ENCODE measurements around the gene ATP2C1.

ATP2C1 gene

DNA sequence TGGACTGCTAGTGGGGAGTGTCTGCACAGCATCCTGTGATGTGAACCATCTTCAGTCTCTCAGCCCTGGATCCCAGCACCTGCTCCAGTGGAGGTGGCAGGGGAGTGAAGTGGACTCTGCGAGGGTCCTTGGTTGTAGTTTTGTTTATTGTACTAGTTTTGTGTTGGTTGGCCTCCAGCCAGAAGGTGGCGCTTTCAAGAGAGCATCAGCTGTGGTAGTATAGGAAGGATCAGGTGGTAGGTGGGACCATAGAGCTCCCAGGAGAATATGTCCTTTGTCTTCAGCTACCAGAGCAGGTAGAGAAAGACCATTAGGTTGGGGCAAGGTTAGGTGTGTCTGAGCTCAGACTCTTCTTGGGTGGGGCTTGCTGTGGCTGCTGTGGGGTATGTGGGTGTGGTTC is 153.7 kb downstream of the ATP2C1 start:
- Mint-ChIP-seq H3K27ac (no peak overlapping the region), H3K4me3 (no peak overlapping the region), H3K36me3 (ENCODE audit: low read depth) (peaks cover 17% of the 10 kb centered on the region), H3K27me3 (no peaks in the 10 kb centered on the region), H3K4me1 (ENCODE audit: low read depth) (peaks cover 10% of the 10 kb centered on the region), H3K9me3 (peaks cover 27% of the 10 kb centered on the region)
- no peak for DNase-seq

DNA sequence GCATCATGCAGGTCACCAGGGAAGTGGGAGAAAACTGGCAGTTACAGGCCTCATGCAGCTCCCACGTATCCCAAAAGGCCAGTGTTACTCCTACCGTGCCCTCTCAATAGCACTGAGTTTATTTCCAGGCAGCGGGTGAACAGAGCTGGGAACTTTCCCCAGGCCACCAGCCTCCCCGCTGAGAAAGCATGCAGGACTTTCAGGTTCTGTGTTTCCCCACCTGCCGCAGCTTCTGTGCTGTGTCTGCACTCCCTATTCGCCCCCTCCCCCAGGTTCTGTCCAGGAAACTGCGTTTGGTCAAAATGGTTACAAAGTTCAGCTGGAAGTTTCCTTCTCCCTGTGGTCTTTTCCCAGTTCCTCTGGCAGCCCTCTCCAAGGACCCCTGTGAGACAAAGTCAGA is 154.1 kb downstream of the ATP2C1 start:
- H3K27ac Mint-ChIP-seq, result no peak overlapping the region
- H3K4me3 Mint-ChIP-seq, result no peak overlapping the region
- H3K9me3 Mint-ChIP-seq, result peaks cover 27% of the 10 kb centered on the region
- H3K4me1 Mint-ChIP-seq (ENCODE audit: low read depth), result peaks cover 6% of the 10 kb centered on the region
- peaks cover 15% of the 10 kb centered on the region for H3K36me3 Mint-ChIP-seq (ENCODE audit: low read depth)
- no peaks in the 10 kb centered on the region for H3K27me3 Mint-ChIP-seq
- DNase-seq, result no peak

DNA sequence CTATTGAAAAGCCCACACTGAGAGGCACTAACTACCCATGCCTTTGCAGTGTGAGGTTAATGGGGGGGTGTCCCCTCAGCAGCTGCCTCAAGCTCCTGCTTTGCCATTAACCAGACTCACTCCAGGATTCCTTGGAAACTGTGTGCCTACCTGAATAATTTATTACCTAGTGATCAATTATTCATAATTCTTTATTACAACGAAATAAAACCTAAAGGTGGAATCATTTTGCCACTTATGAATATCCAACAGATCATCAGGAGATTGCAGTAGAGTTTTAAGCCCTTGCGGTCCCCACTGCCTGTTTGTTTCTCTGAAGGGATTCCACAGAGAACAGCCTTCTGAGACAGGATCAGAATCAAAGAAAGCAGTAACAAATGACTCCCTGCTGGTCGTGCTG is 156.1 kb downstream of the ATP2C1 start:
- Mint-ChIP-seq H3K36me3 (ENCODE audit: low read depth) (peaks cover 2% of the 10 kb centered on the region), H3K4me1 (ENCODE audit: low read depth) (peaks cover 4% of the 10 kb centered on the region), H3K4me3 (no peak overlapping the region), H3K27me3 (no peaks in the 10 kb centered on the region), H3K27ac (no peak overlapping the region), H3K9me3 (peaks cover 14% of the 10 kb centered on the region)
- DNase-seq, result no peak

DNA sequence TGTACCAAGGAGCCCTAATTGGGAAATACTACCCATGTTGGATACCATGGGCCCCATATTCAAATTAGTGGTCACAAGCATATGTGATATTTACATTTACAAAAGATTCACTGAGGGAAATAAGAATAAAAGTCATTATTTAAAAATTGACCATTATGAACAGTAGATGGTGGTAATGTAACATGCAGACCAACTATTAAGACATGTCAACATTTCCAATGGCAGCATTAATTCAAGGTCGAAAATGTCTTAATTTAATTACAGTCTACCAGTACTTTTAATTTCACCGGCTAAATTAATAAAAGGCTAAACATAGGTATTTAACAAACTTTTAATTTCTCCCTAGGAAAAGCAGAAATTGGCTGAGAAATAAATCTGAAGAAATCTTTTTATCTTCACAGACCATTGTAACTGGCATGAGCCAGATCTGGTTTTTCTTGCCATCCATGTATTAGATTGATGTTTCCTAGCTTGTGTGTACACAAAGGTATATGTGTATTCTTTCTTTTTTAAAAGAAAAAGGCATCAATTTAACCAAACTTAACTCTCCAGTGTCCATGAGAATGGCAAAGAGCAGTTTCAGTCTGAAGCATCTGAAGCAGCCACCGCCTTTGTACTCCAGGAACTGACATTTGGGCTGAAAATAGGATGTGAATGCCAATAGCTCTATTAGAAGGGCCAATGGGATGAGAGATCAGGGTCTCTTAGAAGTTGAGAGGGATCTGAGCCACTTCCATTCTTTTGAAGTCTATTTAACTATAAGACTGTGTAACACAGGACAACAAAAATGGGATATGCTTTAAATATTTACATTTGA is 159.4 kb downstream of the ATP2C1 start:
- Mint-ChIP-seq H3K4me3 (no peak overlapping the region), H3K27ac (no peak overlapping the region), H3K36me3 (ENCODE audit: low read depth) (no peaks in the 10 kb centered on the region), H3K9me3 (no peaks in the 10 kb centered on the region), H3K4me1 (ENCODE audit: low read depth) (no peaks in the 10 kb centered on the region), H3K27me3 (no peaks in the 10 kb centered on the region)
- DNase-seq, result no peak

All from activated T-cell treated with anti-CD3 and anti-CD28 coated beads, Interleukin-2, amount 50 U/mL, for 24 hours (primary cell).